K562 (cell line): ENCODE data around the gene LECT2. TPM values are rescaled to one million over a fixed set of nuclear protein-coding genes. Genes with fewer than 3 reads are reported as not detected.

Experiments
- CHAMP1 ChIP-seq: fragments of 450-650 bp; IDR thresholded peaks from 2 replicates; pipeline ENCODE4 v1.6.1; 2016; ENCODE audit warnings: mild to moderate bottlenecking
- COPS2 ChIP-seq: fragments of 450-650 bp; conservative IDR thresholded peaks from 2 replicates; pipeline ENCODE4 v1.6.1; 2016; ENCODE audit warnings: mild to moderate bottlenecking, moderate library complexity
- KLF1 ChIP-seq: fragments of 450-650 bp; IDR thresholded peaks from 2 replicates; pipeline ENCODE4 v1.6.1; 2016; ENCODE audit warnings: missing genetic modification characterization, missing compliant biosample characterization
- PTBP1 ChIP-seq: fragments of 200-400 bp; formaldehyde crosslinking; IDR thresholded peaks from 2 replicates; pipeline ENCODE4 v1.6.1; 2017; ENCODE audit warnings: low read depth, low read length
- ZNF174 ChIP-seq: fragments of 250-450 bp; sonication (Bioruptor Pico); IDR thresholded peaks from 2 replicates; pipeline ENCODE4 v1.4.0; 2020; ENCODE audit warnings: mild to moderate bottlenecking
- polyA plus RNA-seq, 8 experiments: library from polyadenylated mRNA; depleted of rRNA in 4 of 8; stranded (reverse) in 5 of 8; unstranded in 3 of 8; fragments of >200 nt; fragmentation: Nextera tagmentation in 2 of 8; fragmentation: Illumina TruSeq in 1 of 8; extraction: Ambion mirVana in 2 of 8; extraction: Trizol in 1 of 8; gene quantifications; 2 replicates each; pipeline versions ENCODE4 v1.2.1 to v1.2.3, GENCODE V29; 2011 to 2014; ENCODE audit warnings: inconsistent platforms in 1 of 8, missing spikeins in 1 of 8
- total RNA-seq, 7 experiments: library from RNA; depleted of rRNA in 6 of 7; stranded (reverse); fragments of >200 nt in 6 of 7; fragmentation: Illumina TruSeq in 2 of 7; extraction: Trizol in 2 of 7; gene quantifications; 2 replicates each; pipeline versions ENCODE4 v1.2.1 to v1.2.3, GENCODE V29; 2011 to 2021; ENCODE audit warnings: low replicate concordance in 1 of 7
- TF ChIP-seq, protein P1 (sequence below): fragments of 250-450 bp; sonication (Bioruptor Pico); IDR thresholded peaks from 2 replicates; pipeline ENCODE4 v1.4.0; 2020

LECT2 gene
- total and polyA plus RNA-seq, 9 of the 15 experiments (the other 6 are each of a cell fraction or from before 2014, with no cell fraction given): not detected

GRCh38 chr5:135951257-135951656, 3.5 kb downstream of the LECT2 start (continued):
- TF ChIP-seq, protein P1, sequence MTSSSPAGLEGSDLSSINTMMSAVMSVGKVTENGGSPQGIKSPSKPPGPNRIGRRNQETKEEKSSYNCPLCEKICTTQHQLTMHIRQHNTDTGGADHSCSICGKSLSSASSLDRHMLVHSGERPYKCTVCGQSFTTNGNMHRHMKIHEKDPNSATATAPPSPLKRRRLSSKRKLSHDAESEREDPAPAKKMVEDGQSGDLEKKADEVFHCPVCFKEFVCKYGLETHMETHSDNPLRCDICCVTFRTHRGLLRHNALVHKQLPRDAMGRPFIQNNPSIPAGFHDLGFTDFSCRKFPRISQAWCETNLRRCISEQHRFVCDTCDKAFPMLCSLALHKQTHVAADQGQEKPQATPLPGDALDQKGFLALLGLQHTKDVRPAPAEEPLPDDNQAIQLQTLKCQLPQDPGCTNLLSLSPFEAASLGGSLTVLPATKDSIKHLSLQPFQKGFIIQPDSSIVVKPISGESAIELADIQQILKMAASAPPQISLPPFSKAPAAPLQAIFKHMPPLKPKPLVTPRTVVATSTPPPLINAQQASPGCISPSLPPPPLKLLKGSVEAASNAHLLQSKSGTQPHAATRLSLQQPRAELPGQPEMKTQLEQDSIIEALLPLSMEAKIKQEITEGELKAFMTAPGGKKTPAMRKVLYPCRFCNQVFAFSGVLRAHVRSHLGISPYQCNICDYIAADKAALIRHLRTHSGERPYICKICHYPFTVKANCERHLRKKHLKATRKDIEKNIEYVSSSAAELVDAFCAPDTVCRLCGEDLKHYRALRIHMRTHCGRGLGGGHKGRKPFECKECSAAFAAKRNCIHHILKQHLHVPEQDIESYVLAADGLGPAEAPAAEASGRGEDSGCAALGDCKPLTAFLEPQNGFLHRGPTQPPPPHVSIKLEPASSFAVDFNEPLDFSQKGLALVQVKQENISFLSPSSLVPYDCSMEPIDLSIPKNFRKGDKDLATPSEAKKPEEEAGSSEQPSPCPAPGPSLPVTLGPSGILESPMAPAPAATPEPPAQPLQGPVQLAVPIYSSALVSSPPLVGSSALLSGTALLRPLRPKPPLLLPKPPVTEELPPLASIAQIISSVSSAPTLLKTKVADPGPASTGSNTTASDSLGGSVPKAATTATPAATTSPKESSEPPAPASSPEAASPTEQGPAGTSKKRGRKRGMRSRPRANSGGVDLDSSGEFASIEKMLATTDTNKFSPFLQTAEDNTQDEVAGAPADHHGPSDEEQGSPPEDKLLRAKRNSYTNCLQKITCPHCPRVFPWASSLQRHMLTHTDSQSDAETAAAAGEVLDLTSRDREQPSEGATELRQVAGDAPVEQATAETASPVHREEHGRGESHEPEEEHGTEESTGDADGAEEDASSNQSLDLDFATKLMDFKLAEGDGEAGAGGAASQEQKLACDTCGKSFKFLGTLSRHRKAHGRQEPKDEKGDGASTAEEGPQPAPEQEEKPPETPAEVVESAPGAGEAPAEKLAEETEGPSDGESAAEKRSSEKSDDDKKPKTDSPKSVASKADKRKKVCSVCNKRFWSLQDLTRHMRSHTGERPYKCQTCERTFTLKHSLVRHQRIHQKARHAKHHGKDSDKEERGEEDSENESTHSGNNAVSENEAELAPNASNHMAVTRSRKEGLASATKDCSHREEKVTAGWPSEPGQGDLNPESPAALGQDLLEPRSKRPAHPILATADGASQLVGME (CRISPR knock-in tag): no peak
- no peak for TF ChIP-seq COPS2
- TF ChIP-seq KLF1: no peak
- no peak for TF ChIP-seq CHAMP1
- no peak for TF ChIP-seq PTBP1
- TF ChIP-seq ZNF174: no peak
